ENCODE results near the gene RNPEPL1. TPM values are rescaled to one million over a fixed set of nuclear protein-coding genes. Genes with fewer than 3 reads are reported as not detected.
A peak's percentile ranks its signal among the peaks of the same experiment; 100 is the strongest.

Gene RNPEPL1
- total RNA-seq, 1 donor from 2014 or later: 196 TPM

DNA sequence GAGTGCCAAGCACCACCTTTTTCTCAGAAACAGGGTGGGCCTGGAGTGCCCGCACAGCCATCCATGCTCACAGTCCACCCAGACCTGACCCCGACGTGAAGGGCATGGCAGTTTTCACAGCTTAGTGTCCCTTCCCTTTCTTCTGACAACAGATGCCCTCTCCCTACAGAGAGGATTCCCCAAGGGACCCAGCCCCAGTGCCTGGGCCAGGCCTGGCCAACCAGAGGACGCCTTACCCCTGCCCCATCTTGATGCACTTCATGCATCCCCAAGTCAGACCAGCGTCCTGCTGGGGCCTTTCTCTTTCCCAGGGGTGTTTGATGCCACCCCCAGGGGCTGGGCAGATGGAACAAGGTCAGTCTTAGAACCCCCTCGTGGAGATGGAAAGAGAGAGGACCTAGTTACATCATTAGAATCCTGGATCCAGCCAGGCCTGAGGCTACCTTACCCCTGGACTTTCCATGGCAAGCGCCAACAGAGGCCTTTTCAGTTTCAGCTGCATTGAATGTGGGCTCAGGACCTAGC lies 14.3 kb upstream of the RNPEPL1 start:
- no peaks in the 10 kb centered on the region for H3K9me3 ChIP-seq
- H3K4me1 ChIP-seq: peaks cover 7 to 15% of the 10 kb centered on the region in 2 donors
- peaks cover 3 to 23% of the 10 kb centered on the region in 2 donors for H3K36me3 ChIP-seq
- H3K4me3 ChIP-seq: no peak overlapping the region
- H3K27ac ChIP-seq: no peak overlapping the region
- TF ChIP-seq, protein P1, sequence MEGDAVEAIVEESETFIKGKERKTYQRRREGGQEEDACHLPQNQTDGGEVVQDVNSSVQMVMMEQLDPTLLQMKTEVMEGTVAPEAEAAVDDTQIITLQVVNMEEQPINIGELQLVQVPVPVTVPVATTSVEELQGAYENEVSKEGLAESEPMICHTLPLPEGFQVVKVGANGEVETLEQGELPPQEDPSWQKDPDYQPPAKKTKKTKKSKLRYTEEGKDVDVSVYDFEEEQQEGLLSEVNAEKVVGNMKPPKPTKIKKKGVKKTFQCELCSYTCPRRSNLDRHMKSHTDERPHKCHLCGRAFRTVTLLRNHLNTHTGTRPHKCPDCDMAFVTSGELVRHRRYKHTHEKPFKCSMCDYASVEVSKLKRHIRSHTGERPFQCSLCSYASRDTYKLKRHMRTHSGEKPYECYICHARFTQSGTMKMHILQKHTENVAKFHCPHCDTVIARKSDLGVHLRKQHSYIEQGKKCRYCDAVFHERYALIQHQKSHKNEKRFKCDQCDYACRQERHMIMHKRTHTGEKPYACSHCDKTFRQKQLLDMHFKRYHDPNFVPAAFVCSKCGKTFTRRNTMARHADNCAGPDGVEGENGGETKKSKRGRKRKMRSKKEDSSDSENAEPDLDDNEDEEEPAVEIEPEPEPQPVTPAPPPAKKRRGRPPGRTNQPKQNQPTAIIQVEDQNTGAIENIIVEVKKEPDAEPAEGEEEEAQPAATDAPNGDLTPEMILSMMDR (IDR thresholded peaks at IDR 0.05): no peak
- intact Hi-C loops (cut with DNase I): no loop called here
- DNase-seq (ENCODE audit: low spot score in 2 of 2): no peak
- no peaks in the 10 kb centered on the region for H3K27me3 ChIP-seq

DNA sequence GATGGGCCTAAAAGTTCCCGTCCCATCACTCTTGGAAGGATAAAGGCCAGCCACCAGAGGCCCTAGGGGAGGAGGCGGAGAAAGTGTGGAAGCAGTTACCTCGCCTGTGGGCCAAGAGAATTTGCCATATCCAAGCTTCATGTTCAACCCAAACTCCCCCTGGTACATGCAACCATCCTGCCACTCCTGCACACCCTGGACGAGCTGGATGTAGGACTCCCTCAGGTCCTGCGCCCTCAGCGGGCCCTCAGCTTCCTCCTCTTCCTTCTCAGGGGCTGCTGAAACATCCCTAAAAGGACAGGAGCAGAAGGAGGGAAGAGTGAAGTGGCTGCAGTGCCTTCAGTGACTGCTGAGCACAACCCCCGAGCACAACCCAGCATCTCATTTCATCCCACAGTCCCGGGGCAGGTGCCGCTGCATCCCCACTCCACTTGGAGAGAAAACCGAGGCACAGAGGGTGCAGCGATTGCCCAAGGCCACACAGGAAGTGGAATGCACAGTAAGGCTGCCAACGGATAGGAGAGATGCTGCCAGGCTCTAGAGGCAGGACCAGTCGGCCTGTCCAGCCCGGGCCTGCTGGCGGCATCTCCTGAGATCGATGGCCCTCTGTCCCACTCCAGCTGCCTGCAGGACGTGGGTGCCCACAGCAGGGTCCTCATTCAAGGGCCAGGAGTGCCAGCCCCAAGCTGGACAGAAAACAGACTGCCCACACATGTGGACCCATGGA lies 13.4 kb upstream of the RNPEPL1 start:
- DNase-seq (ENCODE audit: low spot score in 2 of 2): no peak
- H3K27ac ChIP-seq: no peak overlapping the region

DNA sequence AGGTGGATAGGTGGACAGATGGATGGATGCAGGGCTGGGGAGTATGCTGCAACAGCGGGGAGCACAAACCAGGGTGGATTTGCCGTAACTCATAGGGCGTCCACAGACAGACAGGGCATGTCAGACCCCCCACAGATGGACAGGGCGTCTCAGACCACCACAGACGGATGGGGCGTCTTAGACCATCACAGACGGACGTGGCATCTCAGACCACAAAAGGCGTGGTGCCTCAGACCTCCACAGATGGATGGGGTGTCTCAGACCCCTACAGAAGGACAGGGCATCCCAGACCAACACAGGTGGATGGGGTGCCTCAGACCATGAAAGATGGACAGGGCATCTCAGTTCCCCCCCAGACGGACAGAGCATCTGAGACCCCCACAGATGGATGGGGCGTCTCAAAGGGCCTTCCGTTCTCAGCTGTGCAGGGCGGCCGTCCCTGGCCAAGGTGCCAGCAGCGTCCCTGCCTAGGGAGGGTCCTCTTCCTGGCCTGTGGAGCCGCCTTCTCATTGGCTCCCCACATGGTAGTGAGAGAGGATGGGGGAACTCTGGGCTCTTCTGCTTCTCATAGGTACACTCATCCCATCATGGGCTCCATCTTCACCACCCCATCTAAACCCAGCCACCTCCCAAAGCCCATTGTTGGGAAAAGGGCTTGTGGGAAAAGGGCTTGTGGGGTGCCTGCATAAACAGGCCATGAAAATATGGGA lies 12.6 kb upstream of the RNPEPL1 start:
- TF ChIP-seq, protein P1 (IDR thresholded peaks at IDR 0.05): no peak
- no peaks in the 10 kb centered on the region for H3K9me3 ChIP-seq
- H3K4me1 ChIP-seq: peaks cover 13 to 22% of the 10 kb centered on the region in 2 donors
- intact Hi-C loops (cut with DNase I): no loop called here
- no peak for DNase-seq (ENCODE audit: low spot score in 2 of 2)
- peaks cover 3 to 22% of the 10 kb centered on the region in 2 donors for H3K36me3 ChIP-seq
- no peak overlapping the region for H3K27ac ChIP-seq
- H3K27me3 ChIP-seq: no peaks in the 10 kb centered on the region
- no peak overlapping the region for H3K4me3 ChIP-seq

More for the DNA sequence above, 13.4 kb upstream of the RNPEPL1 start:
- TF ChIP-seq, protein P1 (IDR thresholded peaks at IDR 0.05): no peak
- H3K9me3 ChIP-seq: no peaks in the 10 kb centered on the region
- H3K36me3 ChIP-seq: peaks cover 3 to 23% of the 10 kb centered on the region in 2 donors
- peaks cover 13 to 22% of the 10 kb centered on the region in 2 donors for H3K4me1 ChIP-seq
- no peaks in the 10 kb centered on the region for H3K27me3 ChIP-seq
- no peak overlapping the region for H3K4me3 ChIP-seq
- intact Hi-C loops (cut with DNase I): no loop called here

DNA sequence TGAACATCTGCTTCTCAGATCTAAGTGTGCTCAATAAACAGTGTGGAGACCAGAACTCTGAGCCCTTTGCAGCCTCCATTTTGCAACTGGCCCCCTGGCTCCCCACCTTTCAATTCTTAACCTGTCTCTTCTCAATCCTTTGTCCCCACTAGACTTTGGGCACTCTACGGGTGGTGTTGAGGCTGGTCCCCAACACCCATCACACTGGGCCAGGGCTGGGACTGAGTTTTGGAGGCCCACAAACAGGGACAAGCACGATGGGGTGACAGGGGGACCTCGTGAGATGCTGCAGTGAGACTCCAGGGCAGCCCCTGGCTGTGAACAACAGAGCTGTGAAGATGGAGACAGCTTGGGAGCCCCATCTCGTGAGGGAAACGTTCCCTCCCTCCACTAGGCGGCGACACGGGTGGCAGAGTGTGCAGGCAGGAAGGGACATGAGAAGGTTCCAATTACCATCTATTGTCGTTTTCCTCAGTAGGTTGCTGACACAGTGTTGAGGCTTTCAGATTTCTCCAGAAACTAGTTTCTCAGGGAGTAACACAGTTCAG lies 11.7 kb upstream of the RNPEPL1 start:
- TF ChIP-seq, protein P1 (IDR thresholded peaks at IDR 0.05): no peak
- intact Hi-C loops (cut with DNase I): no loop called here
- DNase-seq (ENCODE audit: low spot score in 2 of 2): no peak
- Histone ChIP-seq H3K36me3 (peaks cover 0 to 14% of the 10 kb centered on the region in 2 donors), H3K4me1 (peaks cover 18 to 25% of the 10 kb centered on the region in 2 donors), H3K4me3 (no peak overlapping the region), H3K9me3 (no peaks in the 10 kb centered on the region), H3K27me3 (no peaks in the 10 kb centered on the region), H3K27ac (no peak overlapping the region)

DNA sequence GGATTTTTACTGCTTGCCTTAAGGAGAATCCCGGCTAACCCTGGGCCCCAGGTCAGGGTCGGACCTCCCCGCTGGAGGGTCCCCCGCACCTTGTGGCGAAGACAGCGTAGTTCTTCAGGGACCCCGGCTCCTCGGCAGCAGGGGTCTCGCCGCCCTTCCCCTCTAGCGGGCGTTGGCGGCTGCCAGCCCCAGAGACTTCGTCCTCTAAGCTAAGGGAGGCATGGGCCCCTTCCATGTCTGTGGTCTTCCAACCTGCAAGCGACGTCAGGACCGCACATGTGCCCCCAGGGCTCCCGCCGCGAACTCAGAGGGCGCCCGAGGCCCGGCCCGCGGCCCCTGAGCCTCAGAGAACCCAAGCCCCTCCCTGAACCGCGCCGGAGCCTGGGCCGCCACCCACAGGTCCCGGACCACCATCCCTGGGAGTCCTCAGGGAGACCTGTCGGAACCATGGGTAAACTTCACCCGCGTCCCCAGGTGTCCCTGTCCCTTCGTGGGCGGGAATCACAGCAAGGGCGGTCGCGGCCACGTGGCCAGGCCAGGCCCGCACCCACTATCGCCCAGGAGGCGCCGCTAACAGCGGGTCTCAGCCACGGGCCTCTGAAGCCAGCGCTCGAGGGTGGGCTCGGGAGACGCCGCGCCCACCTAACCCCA lies 11.1 kb upstream of the RNPEPL1 start:
- H3K27me3 ChIP-seq: no peaks in the 10 kb centered on the region
- peaks cover 0 to 8% of the 10 kb centered on the region in 2 donors for H3K36me3 ChIP-seq
- H3K9me3 ChIP-seq: no peaks in the 10 kb centered on the region
- peaks cover 19 to 25% of the 10 kb centered on the region in 2 donors for H3K4me1 ChIP-seq
- TF ChIP-seq, protein P1 (IDR thresholded peaks at IDR 0.05): no peak
- H3K27ac ChIP-seq: no peak overlapping the region
- H3K4me3 ChIP-seq: peak overlapping the region; percentile 53 to 65
- intact Hi-C loops (cut with DNase I): no loop called here
- DNase-seq (ENCODE audit: low spot score in 2 of 2): no peak

Measured in ascending aorta (tissue), 2 donors.